Stimulated activated CD4-positive, alpha-beta T cell treated with anti-CD3 and anti-CD28 coated beads, Interleukin-4, amount 100 ng/mL, for 48 hours (primary cell): Measurements from ENCODE around the gene SEMA3F.

Experiments
- DNase-seq, 2 donors: peaks; one replicate each; pipeline ENCODE4 v3.0.0-alpha.2; 2020; ENCODE audit warnings: low read depth in 2 of 2

Gene SEMA3F

DNA sequence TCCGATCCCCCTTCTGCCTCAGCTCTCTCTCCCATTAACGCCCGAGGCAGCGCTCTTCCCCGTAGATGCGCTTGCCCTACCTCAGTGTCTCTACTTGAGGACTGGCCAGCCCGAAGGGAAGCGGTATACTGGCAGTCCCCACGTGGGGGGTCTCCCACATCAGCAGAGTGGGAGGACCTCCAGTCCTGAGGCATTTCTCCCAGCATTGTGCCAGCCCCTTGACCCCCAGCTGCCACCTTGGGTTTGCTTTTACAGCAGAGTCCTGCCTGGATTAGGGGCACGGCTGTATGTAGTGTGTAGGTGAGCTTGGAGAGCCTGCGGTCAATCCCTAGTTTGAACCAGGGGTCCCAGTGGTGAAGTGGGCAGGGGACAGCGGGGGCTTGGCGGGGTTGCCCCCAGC is 767 bp downstream of the SEMA3F start:
- no peak for DNase-seq

DNA sequence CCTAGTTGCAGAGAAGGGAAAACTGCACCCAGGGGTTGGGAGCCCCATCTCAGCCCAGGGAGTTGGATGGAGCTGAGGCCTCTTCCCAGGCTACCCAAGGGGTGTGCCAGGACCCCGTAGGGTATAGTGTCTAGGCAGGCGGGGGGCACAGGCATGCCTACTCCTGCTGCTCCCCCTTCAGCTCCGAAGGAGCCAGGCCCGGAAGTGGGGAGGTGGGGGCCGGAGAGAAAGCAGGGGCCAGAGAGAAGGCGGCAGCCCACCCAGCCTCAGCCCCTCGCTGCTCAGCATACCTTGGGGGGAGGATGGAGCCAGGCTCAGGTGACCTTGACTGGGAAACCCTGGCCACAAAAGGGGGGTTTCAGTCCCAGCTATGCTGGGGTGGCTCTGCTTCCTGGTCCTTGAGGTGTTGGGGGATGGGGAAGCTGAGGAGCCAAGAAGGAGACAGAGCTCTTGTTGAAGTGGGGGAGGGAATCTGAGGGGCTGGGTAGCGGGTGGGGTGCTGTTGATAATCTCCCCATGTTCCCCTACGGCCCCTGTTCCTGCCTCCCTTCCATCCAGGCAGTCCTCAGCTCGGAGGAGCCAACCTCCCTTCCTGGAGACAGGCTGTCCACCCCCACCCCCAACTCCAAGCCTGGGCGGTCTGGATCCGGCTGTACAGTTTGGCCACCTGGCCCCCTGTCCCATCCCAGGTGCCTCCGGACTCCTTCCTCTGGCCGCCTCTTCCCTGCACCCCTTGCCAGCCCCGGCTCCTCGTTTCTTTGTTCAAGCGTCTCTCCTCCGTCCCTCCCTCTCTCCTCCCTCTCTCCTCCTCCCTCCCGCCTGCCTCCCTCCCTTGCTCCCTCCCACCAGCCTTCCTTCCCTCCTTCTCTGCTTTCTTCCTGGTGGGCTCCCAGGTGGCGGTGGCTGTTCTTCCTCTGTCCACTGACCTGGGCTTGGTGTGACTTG is 1.7 kb downstream of the SEMA3F start:
- no peak for DNase-seq

DNA sequence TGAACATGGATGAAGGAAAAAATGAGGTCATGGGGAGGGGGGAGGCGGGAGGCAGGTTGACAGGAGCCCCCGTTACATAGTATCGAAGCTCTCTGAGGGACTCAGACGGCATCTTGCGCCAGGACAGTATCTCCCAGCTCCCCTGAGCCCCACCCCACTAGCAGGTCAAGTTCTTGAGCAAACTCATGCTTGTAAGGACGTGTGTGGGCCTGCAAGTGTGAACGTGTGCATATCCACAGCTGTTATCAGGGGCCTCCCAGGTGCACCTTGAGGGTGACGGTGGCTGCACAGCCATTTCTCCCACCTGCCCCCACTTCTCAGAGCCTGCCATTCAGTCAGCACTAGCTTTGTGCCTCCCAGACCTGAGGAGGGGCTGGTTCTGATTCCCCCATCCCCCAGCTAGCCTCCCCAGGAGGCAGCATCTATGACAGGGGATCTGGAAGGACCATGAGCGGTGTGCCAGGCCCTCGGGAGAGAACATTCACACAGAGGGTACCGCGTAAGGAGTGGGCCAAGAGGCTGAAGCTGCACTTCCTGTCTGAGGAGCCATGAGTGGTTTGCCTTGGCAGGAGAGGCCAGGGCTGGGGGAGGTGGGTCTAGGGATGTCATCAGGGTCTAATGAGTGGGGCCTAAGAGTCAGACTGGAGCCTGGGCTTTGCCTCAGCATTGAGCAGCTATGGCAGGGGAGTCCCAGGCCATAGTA is 2.9 kb downstream of the SEMA3F start:
- no peak for DNase-seq

DNA sequence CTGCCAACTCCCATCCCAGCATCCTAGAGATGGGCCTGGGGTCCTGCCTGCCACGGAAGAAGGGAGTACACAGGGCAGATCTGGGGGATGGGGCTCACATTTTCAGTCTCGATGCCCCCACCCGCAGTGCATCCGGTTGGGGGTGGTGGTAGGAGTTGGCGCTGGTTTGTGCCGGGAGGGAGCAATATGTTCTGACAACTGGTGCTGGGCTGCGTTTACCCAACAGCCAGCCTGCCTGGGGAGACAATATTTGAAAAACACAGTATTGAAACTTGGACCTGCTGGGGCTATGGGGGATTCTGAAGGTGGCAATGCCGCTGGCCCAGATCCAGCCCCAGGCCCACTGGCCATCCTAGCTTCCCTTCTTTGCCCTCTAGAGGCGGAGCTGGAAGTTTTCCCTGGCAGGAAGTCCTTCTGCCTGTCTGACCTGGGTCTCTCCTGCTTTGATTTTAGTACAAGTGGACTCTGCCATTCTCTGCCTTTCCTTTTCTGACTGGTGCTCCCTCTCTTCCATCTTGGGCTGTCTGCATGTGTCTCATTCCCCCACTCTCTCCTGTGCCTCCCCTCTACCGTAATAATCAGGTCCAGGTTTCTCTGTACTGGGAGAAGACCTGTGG is 3.5 kb downstream of the SEMA3F start:
- DNase-seq, result no peak

DNA sequence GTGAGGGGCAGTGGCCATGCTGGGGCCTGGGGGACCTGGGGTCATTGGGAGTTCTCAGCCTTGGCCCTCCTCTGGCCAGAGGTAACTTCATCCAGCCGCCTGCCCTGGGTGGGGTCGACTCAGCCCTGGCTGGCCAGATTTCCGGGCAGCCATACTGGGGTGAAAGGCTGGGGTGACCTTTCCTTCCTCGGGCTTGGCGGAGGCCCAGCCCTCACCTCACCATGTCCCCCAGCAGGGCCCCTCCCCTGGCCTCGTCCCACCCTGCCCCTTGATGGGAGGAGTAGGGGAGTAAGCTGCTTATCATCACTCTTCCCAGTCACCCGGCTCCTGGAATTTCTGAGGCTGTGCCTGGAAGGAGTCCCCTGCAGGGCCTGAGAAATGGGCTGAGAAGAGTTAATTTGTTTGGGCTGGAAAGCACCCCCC is 5.4 kb downstream of the SEMA3F start:
- DNase-seq, result no peak

DNA sequence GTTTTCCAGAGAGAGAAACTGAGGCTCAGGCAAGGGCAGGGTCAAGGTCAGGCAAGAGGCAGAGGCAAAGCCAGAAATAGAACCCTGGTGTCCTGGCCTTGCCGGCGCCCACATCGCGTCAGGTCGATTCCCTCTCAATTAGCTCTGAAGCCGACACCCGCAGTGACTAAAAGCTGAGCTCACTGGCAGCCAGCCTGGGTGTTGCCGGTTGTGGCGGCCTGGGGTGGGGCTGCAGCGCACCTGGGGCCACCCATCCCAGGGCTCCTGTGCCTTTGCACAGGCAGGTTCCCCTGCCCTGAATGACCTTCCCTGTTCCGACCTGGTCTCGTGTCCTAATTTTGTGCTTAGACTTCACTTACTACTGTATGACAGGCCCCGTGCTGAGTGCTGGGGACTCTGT is 6.2 kb downstream of the SEMA3F start:
- DNase-seq, result no peak

- no peak for DNase-seq
These were observed 7.1 kb downstream of the SEMA3F start for GRCh38 chr3:50162034-50162883.

DNA sequence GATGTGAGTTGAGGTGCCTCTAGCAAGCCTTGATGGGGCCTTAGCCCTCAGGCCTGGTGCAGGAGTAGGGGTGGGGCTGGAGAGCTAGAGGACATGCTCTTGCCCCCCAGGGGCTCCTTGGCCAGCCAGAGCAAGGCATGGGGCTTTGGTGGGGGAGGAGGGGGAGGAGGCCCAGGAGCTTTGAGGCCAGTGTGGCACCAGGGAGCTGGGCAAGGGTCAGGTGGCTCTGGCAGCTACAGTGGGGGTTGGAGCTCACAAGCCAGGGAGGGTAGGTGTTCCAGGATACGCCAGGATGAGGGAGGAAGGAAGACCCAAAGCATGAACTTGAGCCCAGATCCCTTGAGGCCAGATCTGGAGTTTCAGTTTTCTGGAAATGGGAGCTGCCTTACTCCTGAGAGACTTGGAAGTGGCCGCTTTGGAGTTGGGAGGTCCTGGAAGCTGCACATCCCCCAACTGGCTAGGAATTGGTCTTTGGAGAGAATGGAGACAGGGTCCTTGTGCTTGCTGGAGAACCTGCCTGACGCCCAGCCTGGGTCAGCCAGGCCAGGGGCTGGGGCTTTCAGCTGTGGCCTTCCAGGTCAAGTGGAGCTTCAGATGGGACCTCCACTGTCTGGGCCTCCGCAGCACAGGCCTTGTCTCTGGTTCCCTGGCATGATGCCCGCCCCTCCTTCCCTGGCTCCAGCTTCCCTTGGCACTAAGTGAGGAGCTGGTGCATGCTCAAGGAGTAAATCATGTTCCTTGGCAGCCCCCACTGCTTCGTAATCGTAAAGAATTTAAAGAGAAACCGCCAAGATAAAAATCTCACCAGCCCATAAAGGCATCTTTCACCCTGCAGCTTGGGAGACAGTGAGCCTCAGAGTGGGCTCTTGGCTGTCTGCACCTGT is 8.7 kb downstream of the SEMA3F start:
- DNase-seq, result no peak

DNA sequence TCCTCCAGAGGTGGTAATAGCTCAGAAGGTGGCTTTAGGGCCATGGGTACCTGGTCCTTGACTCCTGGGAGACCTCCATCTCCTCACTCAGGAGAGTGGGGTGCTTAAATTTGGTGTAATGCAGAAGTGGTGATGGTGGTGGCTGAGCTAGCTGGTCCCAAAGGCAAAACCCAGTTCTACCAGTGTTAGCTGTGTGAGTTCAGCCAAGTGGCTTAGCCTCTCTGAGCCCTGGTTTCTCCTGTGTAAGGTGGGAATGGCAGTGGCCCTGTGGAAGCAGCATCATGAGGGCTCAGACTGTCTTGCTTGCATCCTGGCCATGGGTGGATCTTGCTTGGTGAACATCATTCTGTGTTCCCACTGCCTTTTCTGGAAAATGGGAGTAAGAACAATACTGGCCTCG is 9.4 kb downstream of the SEMA3F start:
- no peak for DNase-seq

- no peak for DNase-seq
These were observed 10.1 kb downstream of the SEMA3F start for GRCh38 chr3:50164984-50165909.

- DNase-seq, result no peak
These were observed 10.9 kb downstream of the SEMA3F start for GRCh38 chr3:50165910-50166538.

- DNase-seq, result no peak
These were observed 11.5 kb downstream of the SEMA3F start for GRCh38 chr3:50166620-50167019.

DNA sequence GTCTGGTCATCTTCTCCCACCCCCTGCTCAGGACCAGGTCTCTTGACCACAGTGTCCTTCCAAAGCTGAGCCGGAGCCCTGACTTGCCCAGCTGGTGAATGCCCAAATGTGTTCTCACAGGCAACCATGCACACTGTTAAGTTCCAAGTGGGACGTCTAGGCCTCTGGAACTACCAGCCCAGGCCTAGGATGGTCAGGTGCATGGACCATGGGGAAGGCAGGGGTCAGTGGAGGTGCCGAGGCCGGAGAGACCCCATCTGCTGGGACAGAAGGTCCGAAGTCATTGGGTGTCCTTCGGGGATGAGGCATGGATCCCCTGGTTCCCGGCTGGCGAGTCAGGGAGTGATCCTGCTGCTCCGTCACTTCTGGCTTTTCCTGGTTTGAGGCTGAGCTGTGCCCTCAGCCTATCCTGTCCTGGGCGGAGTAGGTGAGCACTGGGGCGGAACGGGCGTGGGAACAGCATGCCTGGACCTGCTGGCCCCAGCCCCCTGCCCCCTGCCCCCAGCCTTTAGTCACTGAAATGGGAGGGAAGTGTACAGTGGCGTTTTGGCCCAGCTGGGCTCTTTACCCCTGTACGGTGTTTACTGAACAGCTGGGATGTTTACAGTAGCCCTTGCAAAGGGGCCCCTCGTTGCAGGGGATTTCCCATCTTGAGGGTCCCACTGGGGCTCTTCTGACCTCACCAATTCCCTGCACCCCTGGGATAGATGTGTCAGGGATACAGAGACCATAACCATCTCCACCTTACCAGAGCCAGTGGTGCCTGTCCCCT is 12.1 kb downstream of the SEMA3F start:
- DNase-seq, result no peak

DNA sequence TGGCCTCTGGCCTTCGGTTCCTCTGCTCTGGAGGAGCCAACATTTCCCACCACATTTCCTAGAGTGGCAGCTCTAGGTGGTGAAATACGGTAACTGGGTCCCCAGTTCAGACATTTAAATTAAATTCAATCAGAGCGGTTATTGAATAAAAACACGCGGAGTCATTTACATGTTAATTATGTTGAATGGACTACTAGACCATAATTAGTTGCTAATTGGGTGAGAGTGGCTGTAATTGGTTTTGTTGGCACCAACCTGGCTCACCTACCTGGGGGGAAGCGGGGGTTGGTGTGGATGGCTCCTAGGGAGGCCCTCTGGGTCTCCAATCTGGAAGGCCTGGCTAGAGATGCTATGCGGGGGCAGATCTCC is 12.7 kb downstream of the SEMA3F start:
- no peak for DNase-seq

- DNase-seq, result no peak
These were observed 13.3 kb downstream of the SEMA3F start for GRCh38 chr3:50168388-50168787.

DNA sequence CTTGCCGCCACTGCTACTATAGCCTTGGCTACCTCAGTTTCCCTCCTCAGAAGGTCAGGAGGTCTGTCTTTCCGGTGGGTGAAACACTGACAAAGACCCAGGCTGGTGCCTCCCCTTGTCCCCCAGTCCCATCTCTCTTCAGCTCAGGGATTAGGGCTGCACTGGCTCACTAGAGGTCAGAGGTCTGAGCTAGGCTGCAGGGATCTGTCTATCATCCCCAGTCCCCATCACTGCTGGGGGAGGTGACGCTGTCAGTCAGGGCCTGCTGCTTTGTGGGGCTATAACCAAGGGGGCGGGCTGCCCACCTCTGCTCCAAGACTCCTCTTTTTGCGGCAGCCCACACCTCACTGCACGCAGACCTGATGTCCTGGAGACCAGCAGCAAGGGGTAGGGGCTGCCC is 13.7 kb downstream of the SEMA3F start:
- DNase-seq, result no peak

DNA sequence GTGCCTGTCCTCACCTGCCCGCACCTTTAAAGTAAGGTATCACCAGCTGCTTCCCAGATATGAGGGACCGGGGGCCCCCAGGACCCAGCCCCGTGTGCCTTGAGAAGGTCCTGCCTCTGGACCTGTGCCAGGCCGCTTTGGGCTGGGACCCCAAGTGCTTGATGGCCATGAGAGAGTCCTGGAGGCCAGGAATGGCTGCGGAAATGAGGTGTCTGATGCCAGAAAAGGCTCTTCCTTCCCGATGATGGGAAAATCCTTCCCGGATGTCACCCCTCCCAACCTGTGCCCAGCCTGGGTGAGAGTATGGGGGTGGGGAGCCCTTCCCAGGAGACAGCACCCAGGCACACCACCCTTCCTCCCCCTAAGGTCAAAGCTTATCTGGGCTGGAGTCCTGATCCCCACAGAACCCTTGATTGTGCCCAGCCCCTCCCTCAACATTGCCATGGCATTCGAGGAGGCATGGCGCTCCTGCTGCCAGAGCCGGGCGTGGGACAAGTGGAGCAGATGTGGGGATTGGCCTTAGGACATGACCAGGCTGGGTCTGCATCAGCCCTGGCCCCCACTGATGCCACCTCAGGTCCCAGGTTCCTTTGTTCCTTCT is 14.2 kb downstream of the SEMA3F start:
- DNase-seq, result no peak

DNA sequence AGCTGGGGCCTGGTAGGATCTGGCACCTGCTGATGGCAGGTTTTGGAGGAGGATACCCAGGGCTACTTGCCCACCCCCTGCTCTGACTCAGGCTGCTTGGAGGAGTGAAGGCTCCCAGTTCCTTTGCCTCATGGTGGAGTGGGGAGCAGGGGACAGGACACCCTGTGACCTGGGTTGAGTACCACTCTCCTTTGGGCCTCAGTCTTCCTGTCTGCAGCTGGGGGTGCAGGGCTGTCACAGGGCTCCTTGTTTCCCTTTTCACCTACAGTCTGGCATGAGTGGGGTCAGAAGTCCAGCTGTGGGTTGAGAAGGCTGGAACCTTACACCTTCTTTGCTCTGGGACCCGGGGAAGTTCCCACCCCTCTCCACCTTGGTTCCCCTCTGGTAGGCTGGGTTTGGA is 14.7 kb downstream of the SEMA3F start:
- DNase-seq, result no peak
